PC-3 (cell line): Measurements from ENCODE around the gene CTRB1. TPM values are rescaled to one million over a fixed set of nuclear protein-coding genes. Genes with fewer than 3 reads are reported as not detected.

Source experiments
- ATAC-seq: fragments of 200-7000 bp; cut with Tn5 transposase; 2 replicates; pipeline ENCODE4 v1.9.1; 2020; ENCODE audit warnings: mild to moderate bottlenecking, moderate library complexity
- BruUV-seq: library from RNA; stranded (reverse); fragments of 400-500 nt; replicated peaks from 2 replicates; lab custom pipeline; 2021; lab: Mats Ljungman, UMichigan
- CTCF ChIA-PET: fragments of 300-600 bp; sonication (Branson Sonifier 250); formaldehyde crosslinking; loops from one replicate; lab custom pipeline; 2022; ENCODE audit warnings: antibody characterized with exemption; lab: Charles Lee
- POLR2A ChIA-PET: fragments of 300-600 bp; sonication (Branson Sonifier 250); formaldehyde crosslinking; loops from one replicate; lab custom pipeline; 2022; ENCODE audit warnings: antibody characterized with exemption; ENCODE audit not compliant: unreplicated experiment; lab: Charles Lee
- DNase-seq: peaks from one replicate; pipeline ENCODE4 v3.0.0-alpha.2; 2015
- H2AFZ ChIP-seq: fragments of 300-600 bp; sonication (generic); 2 replicates; pipeline ENCODE4 v1.6.0; 2016; ENCODE audit warnings: antibody characterized with exemption, low read length
- H3F3A ChIP-seq: fragments of 300-600 bp; sonication (generic); one replicate; pipeline ENCODE4 v1.6.0; 2017; ENCODE audit warnings: antibody characterized with exemption, low read length, control low read depth, mild to moderate bottlenecking; ENCODE audit not compliant: unreplicated experiment
- H3K27ac ChIP-seq: fragments of 300-600 bp; sonication (generic); 2 replicates; pipeline ENCODE4 v1.5.1; 2016; ENCODE audit warnings: mild to moderate bottlenecking, low read length
- H3K27me3 ChIP-seq: fragments of 300-600 bp; sonication (generic); 2 replicates; pipeline ENCODE4 v1.6.1; 2016; ENCODE audit warnings: low read length, mixed read lengths
- H3K36me3 ChIP-seq: fragments of 300-600 bp; sonication (generic); 2 replicates; pipeline ENCODE4 v1.6.1; 2016; ENCODE audit warnings: low read depth, mixed run types, low read length, mixed read lengths
- H3K4me1 ChIP-seq: fragments of 300-600 bp; sonication (generic); 2 replicates; pipeline ENCODE4 v1.5.1; 2016; ENCODE audit warnings: low read length; ENCODE audit not compliant: insufficient read depth
- H3K4me2 ChIP-seq: fragments of 300-600 bp; sonication (generic); 2 replicates; pipeline ENCODE4 v1.6.0; 2016; ENCODE audit warnings: low read length
- H3K4me3 ChIP-seq: fragments of 300-600 bp; sonication (generic); 2 replicates; pipeline ENCODE4 v1.5.1; 2016; ENCODE audit warnings: mild to moderate bottlenecking, low read length, mixed read lengths
- H3K79me2 ChIP-seq: fragments of 300-600 bp; sonication (generic); 2 replicates; pipeline ENCODE4 v1.6.1; 2017; ENCODE audit warnings: low read length, mixed read lengths
- H3K9ac ChIP-seq: fragments of 300-600 bp; sonication (generic); 2 replicates; pipeline ENCODE4 v1.6.0; 2016; ENCODE audit warnings: mild to moderate bottlenecking, low read length
- H3K9me2 ChIP-seq: fragments of 300-600 bp; sonication (generic); replicated peaks from 2 replicates; pipeline ENCODE4 v1.6.1; 2016; ENCODE audit warnings: mixed run types, low read length, mixed read lengths
- H3K9me3 ChIP-seq: fragments of 300-600 bp; sonication (generic); 2 replicates; pipeline ENCODE4 v1.6.1; 2016; ENCODE audit warnings: low read length, mixed read lengths
- H4K20me1 ChIP-seq: fragments of 300-600 bp; sonication (generic); 2 replicates; pipeline ENCODE4 v1.6.1; 2016; ENCODE audit warnings: low read length, mixed read lengths
- EZH2 ChIP-seq: fragments of 300-600 bp; sonication (generic); IDR thresholded peaks from one replicate; pipeline ENCODE4 v1.6.1; 2017; ENCODE audit warnings: antibody characterized with exemption, mild to moderate bottlenecking, low read length; ENCODE audit not compliant: unreplicated experiment
- EZH2phosphoT487 ChIP-seq: fragments of 300-600 bp; sonication (generic); IDR thresholded peaks from 2 replicates; pipeline ENCODE4 v1.6.1; 2018; ENCODE audit warnings: mild to moderate bottlenecking, antibody characterized with exemption, low read length, borderline replicate concordance
- intact Hi-C: fragments of 100-400 bp; cut with micrococcal nuclease; formaldehyde crosslinking; loops from 2 replicates; pipeline ENCODE4 v1.9.0; 2023
- total RNA-seq: library from RNA; depleted of rRNA; stranded (reverse); fragments of >200 nt; gene quantifications from 2 replicates; pipeline ENCODE4 v1.2.3, GENCODE V29; 2014
- TF ChIP-seq, protein P1 (sequence below): fragments of 300-600 bp; sonication (generic); conservative IDR thresholded peaks from 2 replicates; pipeline ENCODE4 v1.5.1; 2017; ENCODE audit warnings: antibody characterized with exemption, low read depth, mild to moderate bottlenecking, low read length

CTRB1 gene
- total RNA-seq, 1 experiment from 2014 or later = not detected

DNA sequence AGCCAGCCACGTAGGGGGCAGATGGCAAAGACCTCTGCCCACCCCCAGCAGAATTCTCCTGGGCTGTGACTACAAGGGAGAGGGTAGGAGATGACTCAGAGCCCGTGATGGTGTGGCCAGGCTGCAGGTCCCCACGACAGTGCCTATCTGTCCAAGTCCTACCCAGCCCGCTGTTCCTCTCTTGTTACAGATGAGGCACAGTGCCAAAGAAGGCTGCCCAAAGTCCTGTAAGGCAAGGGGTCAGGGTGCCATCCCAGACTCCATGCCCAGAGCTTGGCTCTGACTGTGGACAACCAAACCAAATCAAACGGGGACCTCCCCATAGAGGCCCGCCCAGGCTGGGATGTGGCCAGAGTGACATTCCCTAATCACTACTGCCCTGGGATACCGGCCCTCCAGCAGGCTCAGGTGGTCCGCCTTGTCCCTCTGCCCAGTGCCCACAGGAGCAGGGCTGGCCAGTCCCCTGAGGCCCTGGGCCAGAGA, 45.2 kb downstream of the CTRB1 start:
- TSS peak; percentile 30 for BruUV-seq
- H4K20me1 ChIP-seq = peaks cover 6% of the 10 kb centered on the region; the same call in 1 of the 2 replicates
- H3K4me3 ChIP-seq = peak overlapping the region; percentile 94
- peak; percentile 51 for DNase-seq
- 0 out of 2 replicates have a peak overlapping the region, but pooled peaks have one; percentile 12 for H3K27ac ChIP-seq
- H3K4me2 ChIP-seq = peak overlapping the region; percentile 85
- H3K9me2 ChIP-seq = no peaks in the 10 kb centered on the region
- CTCF ChIA-PET = no interaction called here
- no peaks in the 10 kb centered on the region for H3F3A ChIP-seq
- H3K27me3 ChIP-seq = no peaks in the 10 kb centered on the region
- H3K9ac ChIP-seq = no peak overlapping the region
- H3K36me3 ChIP-seq = no peaks in the 10 kb centered on the region
- peaks cover 64% of the 10 kb centered on the region for H3K79me2 ChIP-seq
- POLR2A ChIA-PET = no interaction called here
- no peak overlapping the region for H2AFZ ChIP-seq
- intact Hi-C loops = no loop called here
- ATAC-seq = peak; percentile 48
- no peaks in the 10 kb centered on the region for H3K9me3 ChIP-seq
- TF ChIP-seq, protein P1, sequence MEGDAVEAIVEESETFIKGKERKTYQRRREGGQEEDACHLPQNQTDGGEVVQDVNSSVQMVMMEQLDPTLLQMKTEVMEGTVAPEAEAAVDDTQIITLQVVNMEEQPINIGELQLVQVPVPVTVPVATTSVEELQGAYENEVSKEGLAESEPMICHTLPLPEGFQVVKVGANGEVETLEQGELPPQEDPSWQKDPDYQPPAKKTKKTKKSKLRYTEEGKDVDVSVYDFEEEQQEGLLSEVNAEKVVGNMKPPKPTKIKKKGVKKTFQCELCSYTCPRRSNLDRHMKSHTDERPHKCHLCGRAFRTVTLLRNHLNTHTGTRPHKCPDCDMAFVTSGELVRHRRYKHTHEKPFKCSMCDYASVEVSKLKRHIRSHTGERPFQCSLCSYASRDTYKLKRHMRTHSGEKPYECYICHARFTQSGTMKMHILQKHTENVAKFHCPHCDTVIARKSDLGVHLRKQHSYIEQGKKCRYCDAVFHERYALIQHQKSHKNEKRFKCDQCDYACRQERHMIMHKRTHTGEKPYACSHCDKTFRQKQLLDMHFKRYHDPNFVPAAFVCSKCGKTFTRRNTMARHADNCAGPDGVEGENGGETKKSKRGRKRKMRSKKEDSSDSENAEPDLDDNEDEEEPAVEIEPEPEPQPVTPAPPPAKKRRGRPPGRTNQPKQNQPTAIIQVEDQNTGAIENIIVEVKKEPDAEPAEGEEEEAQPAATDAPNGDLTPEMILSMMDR = no peak
- TF ChIP-seq EZH2 (no peak), EZH2phosphoT487 (no peak)
- H3K4me1 ChIP-seq = peaks cover 35% of the 10 kb centered on the region

DNA sequence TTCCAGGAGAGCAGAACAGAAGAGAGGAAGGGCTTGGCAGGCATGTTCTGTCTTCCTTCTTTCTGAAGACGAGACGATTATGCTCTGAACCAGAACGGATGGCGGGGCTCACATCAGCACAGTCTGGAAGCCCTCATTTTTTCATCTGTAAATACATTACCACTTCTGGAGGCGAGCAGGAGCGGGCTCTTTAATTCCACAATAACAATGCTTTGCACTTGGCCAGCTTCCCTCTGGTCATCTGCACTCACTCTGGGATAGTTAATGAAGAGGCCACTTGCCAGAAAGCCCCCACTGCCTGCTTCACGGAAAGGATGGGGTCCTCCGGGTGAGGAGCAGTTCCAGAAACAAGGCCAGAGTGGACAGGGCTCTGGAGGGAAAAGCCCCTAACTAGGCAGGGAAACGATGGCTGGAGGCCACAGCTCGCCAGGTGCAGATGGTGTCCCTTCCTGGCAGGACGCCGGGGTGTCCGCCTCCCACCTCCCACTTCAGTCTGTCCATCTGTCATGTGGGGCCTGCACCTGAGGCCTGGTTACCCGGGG, 45.7 kb downstream of the CTRB1 start:
- peaks cover 6% of the 10 kb centered on the region; the same call in 1 of the 2 replicates for H4K20me1 ChIP-seq
- ChIA-PET POLR2A (no interaction called here), CTCF (no interaction called here)
- no TSS peak for BruUV-seq
- H3F3A ChIP-seq = no peaks in the 10 kb centered on the region
- H3K4me3 ChIP-seq = peak overlapping the region; percentile 94
- H3K9me3 ChIP-seq = no peaks in the 10 kb centered on the region
- peaks cover 59% of the 10 kb centered on the region for H3K79me2 ChIP-seq
- intact Hi-C loops = no loop called here
- DNase-seq = no peak
- no peaks in the 10 kb centered on the region for H3K9me2 ChIP-seq
- TF ChIP-seq EZH2 (no peak), EZH2phosphoT487 (no peak)
- TF ChIP-seq, protein P1 = no peak
- H3K27me3 ChIP-seq = no peaks in the 10 kb centered on the region
- ATAC-seq = peak; percentile 3
- H2AFZ ChIP-seq = no peak overlapping the region
- peak overlapping the region; percentile 85 for H3K4me2 ChIP-seq
- H3K4me1 ChIP-seq = peaks cover 35% of the 10 kb centered on the region
- H3K9ac ChIP-seq = peak overlapping the region; percentile 91
- no peaks in the 10 kb centered on the region for H3K36me3 ChIP-seq
- H3K27ac ChIP-seq = peak overlapping the region; percentile 12; the same call in 1 of the 2 replicates
